ENCODE results near the gene LETMD1. TPM values are rescaled to one million over a fixed set of nuclear protein-coding genes. Genes with fewer than 3 reads are reported as not detected.

LETMD1 gene
- total and polyA plus RNA-seq, 2 of the 13 experiments (the other 11 are each of a cell fraction or from before 2014, with no cell fraction given), result 43.3 to 87.7 TPM

DNA sequence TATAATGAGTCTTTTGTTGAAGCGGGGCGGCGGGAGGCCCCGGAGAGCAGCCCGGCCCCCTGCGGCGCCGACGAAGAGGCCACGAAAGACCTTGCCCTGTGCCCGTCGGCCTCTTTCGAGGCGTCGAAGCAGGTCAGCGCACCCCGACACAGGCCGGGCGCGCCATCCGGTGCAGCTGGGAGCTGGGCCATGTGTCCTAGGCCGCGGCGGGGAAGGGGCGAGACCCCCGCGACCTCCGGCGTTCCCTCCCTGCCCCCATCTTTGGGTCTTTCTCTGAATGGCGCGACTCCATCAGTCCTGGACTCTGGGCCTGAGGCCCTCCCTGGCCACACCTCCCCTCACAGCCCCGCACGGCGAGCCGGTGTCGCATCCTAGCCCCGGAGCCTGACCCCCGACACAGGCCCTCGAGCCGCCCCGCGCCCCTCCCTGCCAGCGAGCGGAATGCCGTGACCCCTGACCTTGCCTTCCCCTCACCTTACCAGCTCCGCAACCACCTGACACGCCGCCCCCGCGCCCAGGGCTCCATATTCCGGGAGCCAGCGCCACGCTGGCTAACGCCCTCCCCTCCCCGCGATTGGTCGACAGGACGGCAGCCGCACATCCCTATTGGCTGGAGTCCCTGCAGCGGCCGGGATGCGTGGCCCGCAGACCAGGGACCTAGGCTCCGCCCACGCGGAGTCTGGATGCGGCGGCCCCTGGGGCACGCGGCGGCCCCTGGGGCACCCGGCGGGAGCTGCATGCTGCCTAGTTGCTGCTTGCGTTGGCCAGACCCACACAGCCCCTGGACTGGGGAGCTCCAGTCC lies 22.1 kb upstream of the LETMD1 start, which contains the start of gene SLC11A2 (continued):
- TF ChIP-seq THAP9 (CRISPR knock-in tag; IDR thresholded peaks at IDR 0.05; ENCODE audit: borderline replicate concordance), result peak; percentile 87
- TF ChIP-seq EHMT2 (IDR thresholded peaks at IDR 0.05; ENCODE audit: borderline replicate concordance, low read depth, low read length), result no peak
- peak; percentile 78; the same call in 1 of the 2 replicates for TF ChIP-seq ZSCAN20 (CRISPR knock-in tag; IDR thresholded peaks at IDR 0.05; ENCODE audit: borderline replicate concordance)
- TF ChIP-seq ZNF484 (CRISPR knock-in tag; IDR thresholded peaks at IDR 0.05; ENCODE audit: borderline replicate concordance, low read depth), result no peak
- peak; percentile 69 for TF ChIP-seq ZNF792 (CRISPR knock-in tag; IDR thresholded peaks at IDR 0.05)
- TF ChIP-seq HDAC1 (CRISPR knock-in tag; IDR thresholded peaks at IDR 0.05), result peak; percentile 76
- peak; percentile 75 for TF ChIP-seq ZNF749 (CRISPR knock-in tag; IDR thresholded peaks at IDR 0.05; ENCODE audit: borderline replicate concordance)
- TF ChIP-seq THYN1 (CRISPR knock-in tag; IDR thresholded peaks at IDR 0.05; ENCODE audit: borderline replicate concordance, low read depth), result 0 out of 2 replicates have a peak, but pooled peaks have one; percentile 54
- TF ChIP-seq, protein P1, sequence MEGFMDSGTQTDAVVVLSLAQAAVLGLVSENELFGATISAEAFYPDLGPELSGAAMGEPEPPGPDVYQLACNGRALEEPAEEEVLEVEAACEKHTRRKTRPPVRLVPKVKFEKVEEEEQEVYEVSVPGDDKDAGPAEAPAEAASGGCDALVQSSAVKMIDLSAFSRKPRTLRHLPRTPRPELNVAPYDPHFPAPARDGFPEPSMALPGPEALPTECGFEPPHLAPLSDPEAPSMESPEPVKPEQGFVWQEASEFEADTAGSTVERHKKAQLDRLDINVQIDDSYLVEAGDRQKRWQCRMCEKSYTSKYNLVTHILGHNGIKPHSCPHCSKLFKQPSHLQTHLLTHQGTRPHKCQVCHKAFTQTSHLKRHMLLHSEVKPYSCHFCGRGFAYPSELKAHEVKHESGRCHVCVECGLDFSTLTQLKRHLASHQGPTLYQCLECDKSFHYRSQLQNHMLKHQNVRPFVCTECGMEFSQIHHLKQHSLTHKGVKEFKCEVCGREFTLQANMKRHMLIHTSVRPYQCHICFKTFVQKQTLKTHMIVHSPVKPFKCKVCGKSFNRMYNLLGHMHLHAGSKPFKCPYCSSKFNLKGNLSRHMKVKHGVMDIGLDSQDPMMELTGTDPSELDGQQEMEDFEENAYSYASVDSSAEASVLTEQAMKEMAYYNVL (CRISPR knock-in tag; IDR thresholded peaks at IDR 0.05; ENCODE audit: borderline replicate concordance), result peak; percentile 78; the same call in 1 of the 2 replicates
- peak; percentile 67; the same call in 1 of the 2 replicates for TF ChIP-seq CREB1 (IDR thresholded peaks at IDR 0.05)
- TF ChIP-seq CREB1 (CRISPR knock-in tag; IDR thresholded peaks at IDR 0.05), result no peak; the same call in 1 of the 2 replicates
- peak; percentile 49; the same call in 1 of the 2 replicates for TF ChIP-seq MAFG (CRISPR knock-in tag; IDR thresholded peaks at IDR 0.05)
- TF ChIP-seq, protein P2, sequence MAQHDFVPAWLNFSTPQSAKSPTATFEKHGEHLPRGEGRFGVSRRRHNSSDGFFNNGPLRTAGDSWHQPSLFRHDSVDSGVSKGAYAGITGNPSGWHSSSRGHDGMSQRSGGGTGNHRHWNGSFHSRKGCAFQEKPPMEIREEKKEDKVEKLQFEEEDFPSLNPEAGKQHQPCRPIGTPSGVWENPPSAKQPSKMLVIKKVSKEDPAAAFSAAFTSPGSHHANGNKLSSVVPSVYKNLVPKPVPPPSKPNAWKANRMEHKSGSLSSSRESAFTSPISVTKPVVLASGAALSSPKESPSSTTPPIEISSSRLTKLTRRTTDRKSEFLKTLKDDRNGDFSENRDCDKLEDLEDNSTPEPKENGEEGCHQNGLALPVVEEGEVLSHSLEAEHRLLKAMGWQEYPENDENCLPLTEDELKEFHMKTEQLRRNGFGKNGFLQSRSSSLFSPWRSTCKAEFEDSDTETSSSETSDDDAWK (CRISPR knock-in tag; IDR thresholded peaks at IDR 0.05), result no peak
- no peak; the same call in 1 of the 2 replicates for TF ChIP-seq ZFAT (CRISPR knock-in tag; conservative IDR thresholded peaks at IDR 0.05)
- TF ChIP-seq ZFP91 (CRISPR knock-in tag; IDR thresholded peaks at IDR 0.05; ENCODE audit: borderline replicate concordance), result peak; percentile 94
